ENCODE data around the gene R3HDM2. TPM values are rescaled to one million over a fixed set of nuclear protein-coding genes. Genes with fewer than 3 reads are reported as not detected.

Gene R3HDM2
- total and polyA plus RNA-seq, 2 of the 13 experiments (the other 11 are each of a cell fraction or from before 2014, with no cell fraction given), result 11.1 to 23.5 TPM

GRCh38 chr12:57280211-57281062 is 150.4 kb downstream of the R3HDM2 start (continued):
- TF ChIP-seq ZNF572 (CRISPR knock-in tag; IDR thresholded peaks at IDR 0.05) (peak; percentile 42; the same call in 1 of the 2 replicates), ATM (IDR thresholded peaks at IDR 0.05; ENCODE audit: borderline replicate concordance) (no peak), NCOR1 (IDR thresholded peaks at IDR 0.05; ENCODE audit: borderline replicate concordance, low read length) (no peak), SAP130 (CRISPR knock-in tag; IDR thresholded peaks at IDR 0.05; ENCODE audit: low read depth) (peak; percentile 79), NR0B2 (CRISPR knock-in tag; IDR thresholded peaks at IDR 0.05) (no peak), ZNF782 (CRISPR knock-in tag; IDR thresholded peaks at IDR 0.05; ENCODE audit: borderline replicate concordance) (no peak), THAP8 (CRISPR knock-in tag; IDR thresholded peaks at IDR 0.05; ENCODE audit: borderline replicate concordance) (no peak), SMAD1 (CRISPR knock-in tag; IDR thresholded peaks at IDR 0.05; ENCODE audit: borderline replicate concordance, low read depth) (no peak), ZNF17 (CRISPR knock-in tag; IDR thresholded peaks at IDR 0.05) (no peak), CREB1 (IDR thresholded peaks at IDR 0.05) (peak; percentile 72), CREB1 (CRISPR knock-in tag; IDR thresholded peaks at IDR 0.05) (peak; percentile 9; the same call in 1 of the 2 replicates), LCORL (IDR thresholded peaks at IDR 0.05) (no peak), LCORL (CRISPR knock-in tag; IDR thresholded peaks at IDR 0.05) (0 out of 2 replicates have a peak, but pooled peaks have one; percentile 21), FUBP1 (CRISPR knock-in tag; IDR thresholded peaks at IDR 0.05; ENCODE audit: borderline replicate concordance) (no peak), E2F1 (CRISPR knock-in tag; IDR thresholded peaks at IDR 0.05) (no peak), JUN (CRISPR knock-in tag; IDR thresholded peaks at IDR 0.05) (peak; percentile 79), RFX5 (IDR thresholded peaks at IDR 0.05; ENCODE audit: low read depth, low read length) (0 out of 2 replicates have a peak, but pooled peaks have one; percentile 34), SMYD3 (CRISPR knock-in tag; IDR thresholded peaks at IDR 0.05) (no peak), ZNF605 (CRISPR knock-in tag; IDR thresholded peaks at IDR 0.05) (no peak), ERF (CRISPR knock-in tag; IDR thresholded peaks at IDR 0.05) (0 out of 2 replicates have a peak, but pooled peaks have one; percentile 27), JUNB (CRISPR knock-in tag; IDR thresholded peaks at IDR 0.05; ENCODE audit: borderline replicate concordance) (peak; percentile 75; the same call in 1 of the 2 replicates), FLYWCH1 (CRISPR knock-in tag; IDR thresholded peaks at IDR 0.05) (no peak), MIER3 (CRISPR knock-in tag; IDR thresholded peaks at IDR 0.05; ENCODE audit: borderline replicate concordance) (no peak), ZNF749 (CRISPR knock-in tag; IDR thresholded peaks at IDR 0.05; ENCODE audit: borderline replicate concordance) (no peak), CAMTA2 (CRISPR knock-in tag; IDR thresholded peaks at IDR 0.05; ENCODE audit: borderline replicate concordance) (no peak), CERS6 (CRISPR knock-in tag; IDR thresholded peaks at IDR 0.05) (no peak)
